Stimulated activated CD4-positive, alpha-beta T cell treated with anti-CD3 and anti-CD28 coated beads, Interleukin-2, amount 100 ng/mL, for 24 hours (primary cell): ENCODE results near the gene MYL12A.

ENCODE experiments used
- DNase-seq, 2 donors: peaks; one replicate each; pipeline ENCODE4 v3.0.0-alpha.2; 2020

Gene MYL12A

DNA sequence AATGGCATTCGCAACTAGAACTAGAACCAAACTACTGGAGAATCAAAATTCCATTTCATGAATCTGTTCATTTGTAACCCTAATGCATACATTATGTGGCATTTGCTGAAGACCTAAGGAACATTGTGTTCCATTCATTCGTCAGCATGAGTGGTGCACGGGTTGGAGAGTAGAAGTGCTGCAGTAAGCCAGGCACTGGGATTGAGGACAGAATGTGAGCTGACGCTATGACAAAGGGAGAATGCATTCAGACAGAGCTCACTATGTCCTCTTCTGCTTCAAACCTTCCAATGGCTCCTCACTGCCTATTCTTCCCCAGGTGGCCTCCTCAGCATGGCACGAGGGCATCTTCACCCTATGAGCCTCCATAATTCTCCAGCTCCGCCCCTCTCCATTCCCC lies 21.6 kb upstream of the MYL12A start:
- DNase-seq = no peak

GRCh38 chr18:3230401-3231334 lies 16.9 kb upstream of the MYL12A start:
- DNase-seq = no peak

- DNase-seq = no peak
Observed at GRCh38 chr18:3233004-3233403, 14.6 kb upstream of the MYL12A start.

DNA sequence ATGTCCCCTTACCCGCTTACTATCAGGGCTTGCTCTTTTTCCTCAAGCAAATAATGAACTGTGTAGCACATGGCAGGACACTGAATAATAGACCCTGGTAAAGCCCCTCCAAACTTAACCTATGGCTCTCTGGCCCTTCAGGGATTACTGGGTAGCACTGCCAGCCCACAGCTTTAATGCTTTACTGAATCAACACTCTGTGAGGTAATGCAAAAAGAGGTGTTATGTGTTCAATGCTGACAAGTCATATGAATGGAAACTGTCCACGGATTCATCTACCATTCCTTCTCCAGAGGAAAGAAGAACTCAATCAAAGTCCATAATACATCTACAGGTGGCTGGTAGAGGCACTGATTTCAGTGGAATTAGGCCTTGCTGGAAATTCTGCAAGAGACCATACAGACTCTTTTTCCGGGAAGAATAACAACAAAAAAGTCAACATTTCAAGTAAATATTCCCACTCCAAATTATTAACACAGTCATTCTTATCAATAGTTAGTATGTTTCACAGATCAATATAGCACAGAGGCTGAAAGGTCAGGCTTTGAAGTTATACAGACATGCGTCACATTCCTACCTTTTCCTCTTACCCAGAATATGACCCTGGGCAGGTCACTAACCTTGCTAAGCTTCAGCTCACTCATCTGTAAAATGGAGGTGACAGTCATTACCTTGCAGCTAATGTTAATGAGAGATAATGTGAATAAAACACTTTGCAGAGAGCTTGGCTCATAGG lies 14.0 kb upstream of the MYL12A start:
- no peak for DNase-seq

DNA sequence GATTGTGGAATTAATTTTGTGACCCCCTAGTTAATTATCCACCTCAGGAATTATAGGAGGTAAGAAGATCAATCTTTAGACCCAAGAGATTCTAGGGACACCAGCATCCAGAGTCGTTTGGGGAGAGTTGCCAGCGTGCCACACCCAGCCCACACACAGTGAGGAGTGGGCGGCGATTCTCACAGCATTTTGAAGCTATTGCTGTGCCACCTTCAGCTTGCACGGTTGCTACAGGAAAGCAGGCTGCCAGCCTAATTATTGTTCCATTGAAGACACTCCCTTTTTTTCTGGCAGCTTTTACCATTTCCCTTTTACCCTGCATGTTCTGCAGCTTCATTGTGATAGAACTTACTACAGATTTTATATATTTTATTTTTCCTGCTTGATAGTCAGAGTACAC lies 13.1 kb upstream of the MYL12A start:
- DNase-seq = peak in 1 of 2 donors; percentile 10

- DNase-seq = no peak
Observed at GRCh38 chr18:3235846-3236245, 11.8 kb upstream of the MYL12A start.

DNA sequence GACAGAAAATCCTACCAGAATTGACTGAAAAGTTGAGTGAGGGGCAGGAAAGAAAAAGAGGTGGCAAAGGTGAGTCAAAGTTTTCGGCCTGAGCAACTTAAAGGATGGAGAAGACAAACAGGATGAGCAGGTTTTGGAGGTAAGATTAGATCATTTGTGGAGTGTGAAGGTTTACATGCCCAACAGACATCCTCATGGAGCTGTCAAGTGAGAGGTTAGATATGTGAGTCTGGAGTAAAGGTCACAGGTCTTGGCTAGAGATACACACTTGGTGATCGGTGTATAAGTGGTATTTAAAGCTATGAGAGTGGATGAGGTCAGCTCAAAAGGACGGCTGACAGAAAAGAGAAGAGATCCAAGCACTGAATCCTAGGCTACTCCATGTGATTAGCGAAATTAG lies 11.1 kb upstream of the MYL12A start:
- no peak for DNase-seq

DNA sequence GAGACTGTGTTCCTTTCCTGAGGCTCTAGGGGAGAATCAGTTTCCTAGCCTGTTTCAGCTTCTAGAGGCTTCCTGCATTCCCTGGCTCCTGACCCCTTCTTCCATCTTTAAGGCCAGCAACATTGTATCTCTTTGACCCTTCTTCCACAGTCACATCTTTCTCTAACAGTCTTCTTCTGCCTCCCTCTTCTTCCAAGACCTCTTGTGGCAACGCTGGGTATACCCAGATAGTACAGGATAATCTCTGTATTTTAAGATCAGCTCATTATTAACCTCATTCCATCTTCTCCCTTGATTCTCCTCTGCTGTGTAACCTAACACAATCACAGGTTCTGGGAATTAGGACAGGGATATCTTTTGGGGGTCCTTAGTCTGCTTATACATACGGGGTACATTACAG lies 8.9 kb upstream of the MYL12A start:
- no peak for DNase-seq

DNA sequence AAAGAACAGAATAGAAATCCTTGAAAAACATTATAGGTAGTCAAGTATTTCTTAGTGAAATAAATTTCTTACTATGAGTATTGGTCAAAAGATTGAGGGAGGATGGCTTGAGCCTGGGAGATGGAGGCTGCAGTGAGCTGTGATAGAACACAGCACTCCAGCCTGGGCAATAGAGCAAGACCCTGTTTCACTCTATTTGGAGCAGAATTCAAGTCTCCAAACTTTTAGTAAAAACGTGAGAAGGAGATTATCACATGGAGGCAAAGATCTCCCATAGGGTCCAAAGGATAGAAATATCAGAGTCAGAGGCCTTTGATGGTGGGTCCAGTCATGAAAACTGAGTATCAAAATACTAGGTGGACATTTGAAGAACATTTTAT lies 2.4 kb upstream of the MYL12A start:
- DNase-seq = no peak

- DNase-seq = peak; percentile 82 to 85
Observed at GRCh38 chr18:3245853-3246634, 1.6 kb upstream of the MYL12A start.

DNA sequence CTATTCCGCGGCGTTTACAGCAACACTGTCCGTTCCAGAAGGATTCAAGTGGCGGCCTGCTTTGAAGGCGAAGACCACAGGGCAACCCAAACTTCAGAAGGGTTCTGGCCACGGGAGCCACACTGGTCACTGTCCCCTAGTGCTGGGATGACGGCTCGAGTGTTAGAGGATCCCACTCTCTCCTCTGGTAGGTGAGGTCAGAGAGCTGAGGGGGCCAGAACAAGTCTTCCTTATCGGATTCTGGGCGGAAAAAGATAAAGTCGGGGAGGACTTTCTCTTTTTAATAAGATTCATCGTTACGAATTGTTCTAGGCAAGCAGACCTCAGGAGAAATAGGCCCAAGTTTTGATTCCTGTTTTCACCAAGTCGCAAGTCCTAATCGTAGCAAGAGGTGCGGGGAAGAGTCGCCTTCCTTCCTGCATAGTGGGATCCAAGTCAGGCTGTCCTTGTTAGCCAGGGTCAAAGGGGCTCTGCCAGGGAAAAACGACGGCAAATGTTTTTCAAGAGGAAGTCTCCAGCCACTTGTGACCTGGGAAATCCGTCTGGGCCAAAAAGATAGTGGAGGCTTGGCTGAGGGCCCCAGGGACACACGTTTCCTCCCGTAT lies 864 bp upstream of the MYL12A start:
- DNase-seq = peak; percentile 19 to 38

DNA sequence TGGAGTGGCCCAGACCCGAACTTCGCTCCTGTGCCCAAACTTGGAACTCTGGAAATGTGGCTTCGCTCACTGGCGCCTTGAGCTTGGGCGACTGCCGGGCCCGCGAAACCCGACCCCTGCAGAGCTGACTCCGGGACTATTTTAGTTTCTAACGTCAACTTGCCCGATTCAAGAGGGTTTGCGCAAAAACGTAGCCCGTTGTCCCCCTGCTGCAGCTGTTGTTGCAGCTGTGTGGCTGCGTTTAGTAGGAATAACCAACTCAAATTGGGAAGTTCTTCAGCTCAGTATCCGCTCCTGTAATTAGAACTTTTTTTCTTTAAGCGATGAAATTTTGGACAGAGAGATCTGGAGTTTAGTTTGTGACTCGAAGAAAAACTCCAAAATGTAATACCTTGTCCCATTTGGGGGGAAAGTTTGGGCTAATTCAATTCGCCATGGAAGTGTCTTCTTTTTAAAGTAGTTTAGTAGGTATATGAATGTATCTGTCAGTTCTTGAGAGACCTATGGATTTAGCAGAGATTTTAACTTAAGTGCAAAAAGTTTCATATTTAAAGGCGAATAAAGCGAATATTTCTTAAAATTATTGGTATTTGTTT lies 559 bp downstream of the MYL12A start:
- DNase-seq = no peak

DNA sequence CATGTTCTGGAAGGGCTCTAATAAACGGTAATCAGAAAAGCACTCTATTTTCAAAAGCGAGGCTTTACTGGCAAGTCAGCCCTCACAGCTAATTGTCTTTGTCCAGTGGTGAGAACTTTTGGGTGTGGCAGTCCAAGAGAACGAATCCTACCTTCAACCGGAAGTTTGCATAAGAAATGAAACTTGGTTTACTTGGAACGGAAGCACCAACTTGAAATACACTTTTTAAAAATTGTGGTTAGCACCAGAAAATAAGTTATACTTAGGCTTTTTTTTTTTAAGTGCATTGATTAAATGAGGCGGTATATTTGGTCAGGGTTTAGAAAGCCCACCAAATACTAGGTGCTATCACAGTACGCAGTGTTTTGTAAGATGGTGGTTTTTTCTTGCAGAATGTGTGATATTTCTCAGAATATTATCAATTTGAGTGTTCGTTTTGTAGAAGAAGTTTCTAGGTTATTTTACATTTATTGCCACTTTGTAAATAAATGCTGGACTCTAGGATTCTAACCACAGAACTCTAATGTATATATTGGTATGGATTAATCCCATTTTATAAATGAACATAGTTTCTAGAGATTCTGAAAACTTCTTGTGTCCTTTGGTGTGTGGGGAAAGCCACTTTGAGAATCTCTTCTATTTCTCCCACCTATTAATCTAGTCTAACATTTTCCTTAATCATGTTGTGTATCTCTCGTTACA lies 1.2 kb downstream of the MYL12A start:
- DNase-seq = no peak

- DNase-seq = no peak
Observed at GRCh38 chr18:3250237-3251107, 2.9 kb downstream of the MYL12A start.

GRCh38 chr18:3251249-3251962 lies 3.8 kb downstream of the MYL12A start:
- DNase-seq = no peak

DNA sequence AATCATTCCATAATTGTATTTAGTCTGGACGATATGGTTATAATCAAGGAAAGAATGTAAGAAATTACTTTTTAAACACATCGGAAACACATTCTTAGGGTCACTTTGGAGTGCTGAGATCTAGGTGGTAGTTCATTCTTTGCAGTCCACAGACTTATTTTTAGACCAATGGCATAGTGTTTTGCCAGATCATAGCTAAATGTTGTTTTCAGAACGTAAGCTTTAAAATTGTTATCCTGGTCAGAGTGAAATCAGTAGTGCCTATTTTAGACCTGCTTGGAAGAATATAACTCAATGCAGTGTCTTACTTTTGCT lies 4.3 kb downstream of the MYL12A start:
- no peak for DNase-seq

GRCh38 chr18:3252843-3253242 lies 5.2 kb downstream of the MYL12A start:
- no peak for DNase-seq

DNA sequence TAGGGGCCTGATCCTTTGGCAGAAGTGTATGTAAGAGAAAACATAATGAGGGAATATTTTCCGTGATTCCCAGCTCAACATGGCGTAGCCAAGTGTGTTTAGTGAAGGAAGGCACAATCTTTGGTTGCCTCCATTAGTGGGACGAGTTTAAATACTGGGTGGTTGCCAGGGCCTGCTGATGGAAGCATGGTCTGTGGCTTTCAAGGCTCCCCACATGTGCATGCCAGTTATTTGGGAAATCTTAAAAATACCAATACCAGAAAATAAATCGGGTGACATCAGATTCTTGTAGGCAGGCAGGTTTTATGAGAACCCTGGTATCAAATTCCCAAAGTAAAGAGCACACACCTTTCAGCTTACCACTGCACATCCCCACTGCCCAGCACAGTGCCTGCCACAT lies 7.1 kb downstream of the MYL12A start:
- DNase-seq = no peak

- no peak for DNase-seq
Observed at GRCh38 chr18:3255611-3256165, 8.1 kb downstream of the MYL12A start.
